IPS-18c (cell line): Measurements from ENCODE around the gene PKNOX2.

Experiments
- H3K4me3 ChIP-seq: 2 replicates; pipeline ENCODE4 v1.7.0; 2013; ENCODE audit warnings: low read depth, mild to moderate bottlenecking, low read length, moderate library complexity; ENCODE audit not compliant: insufficient read depth
- H3K9me3 ChIP-seq: one replicate; pipeline ENCODE4 v1.6.1; 2013; ENCODE audit warnings: mild to moderate bottlenecking, low read length, moderate library complexity; ENCODE audit not compliant: control insufficient read depth, insufficient read depth

PKNOX2 gene

DNA sequence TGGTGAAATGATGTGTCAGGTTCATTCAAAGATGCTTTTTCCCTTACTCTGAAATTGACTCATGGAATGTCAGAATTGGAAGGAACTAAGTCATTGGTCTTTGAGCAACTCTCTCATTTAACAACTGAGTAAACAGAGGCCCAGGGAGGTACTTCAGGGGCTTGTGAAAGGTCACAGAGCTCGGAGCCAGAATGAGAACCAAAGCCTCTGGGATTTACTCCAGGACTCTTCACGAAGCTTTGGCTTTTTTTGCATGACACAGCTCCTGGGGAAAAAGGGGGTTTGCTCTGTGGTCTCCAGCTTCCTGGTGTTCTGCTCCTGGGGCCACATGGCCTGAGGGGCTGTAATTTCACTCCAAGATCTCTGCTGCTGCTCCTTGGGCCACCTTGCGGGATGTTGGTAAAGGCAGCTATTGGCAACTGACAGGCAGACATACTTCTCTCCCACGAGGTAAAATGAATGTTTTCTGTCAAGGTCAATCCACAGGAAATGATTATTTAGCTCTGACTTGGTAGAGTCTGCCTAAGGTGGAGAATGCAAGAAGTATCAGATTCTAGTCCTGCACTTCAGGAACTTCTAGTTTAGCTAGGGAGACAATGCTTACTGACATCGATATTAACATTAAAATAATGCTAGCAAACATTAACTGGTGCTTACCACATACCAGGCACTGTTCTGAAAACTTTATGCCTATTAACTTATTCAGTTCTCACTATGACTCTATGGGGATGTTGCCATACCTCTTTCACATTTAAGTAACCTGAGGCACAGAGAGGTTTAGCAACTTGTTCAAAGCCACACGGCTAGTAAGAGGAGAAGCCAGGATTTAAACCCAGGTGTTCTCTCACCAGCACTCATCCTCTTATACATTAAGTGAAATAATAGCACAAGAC lies 16.1 kb downstream of the PKNOX2 start:
- H3K4me3 ChIP-seq: no peak overlapping the region
- no peaks in the 10 kb centered on the region for H3K9me3 ChIP-seq

DNA sequence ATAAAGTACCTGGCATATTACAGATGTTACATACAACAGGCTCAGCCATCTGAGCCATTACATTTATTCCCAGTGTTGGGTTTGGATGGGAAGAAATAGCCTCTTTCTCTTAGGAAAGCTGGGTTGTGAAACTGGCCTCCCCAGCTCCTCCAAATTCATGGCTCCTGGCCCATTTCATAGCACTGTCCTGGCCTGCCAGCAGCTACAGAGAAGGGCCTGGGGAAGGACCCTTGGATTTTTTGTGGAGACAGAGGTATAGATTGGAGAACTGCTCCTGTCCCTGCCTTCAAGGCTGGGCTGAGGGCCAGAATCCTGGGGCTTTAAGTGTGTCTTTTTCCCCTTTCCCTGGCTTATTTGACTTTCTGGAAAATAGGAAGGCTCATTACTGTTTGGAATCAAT lies 18.0 kb downstream of the PKNOX2 start:
- no peak overlapping the region for H3K4me3 ChIP-seq
- H3K9me3 ChIP-seq: no peaks in the 10 kb centered on the region

DNA sequence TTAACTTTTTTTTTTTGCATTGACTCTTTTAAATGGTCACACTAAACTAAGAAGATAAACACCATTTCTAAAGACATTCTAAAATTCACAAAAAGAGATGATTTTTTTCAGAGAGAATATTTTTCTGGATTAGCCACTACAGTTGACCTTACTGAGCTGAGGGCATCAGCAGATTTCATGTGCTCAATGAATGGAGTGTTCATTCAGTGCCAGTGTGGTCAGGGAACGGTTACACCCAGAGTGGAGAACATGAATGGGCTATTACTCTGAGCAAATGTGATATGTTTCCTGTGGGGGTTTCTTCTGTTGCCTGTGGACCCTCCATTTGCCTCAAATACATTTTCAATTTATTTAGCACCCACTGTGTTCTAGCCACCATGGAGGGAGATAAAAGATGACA lies 19.1 kb downstream of the PKNOX2 start:
- H3K4me3 ChIP-seq: no peak overlapping the region
- H3K9me3 ChIP-seq: no peaks in the 10 kb centered on the region

DNA sequence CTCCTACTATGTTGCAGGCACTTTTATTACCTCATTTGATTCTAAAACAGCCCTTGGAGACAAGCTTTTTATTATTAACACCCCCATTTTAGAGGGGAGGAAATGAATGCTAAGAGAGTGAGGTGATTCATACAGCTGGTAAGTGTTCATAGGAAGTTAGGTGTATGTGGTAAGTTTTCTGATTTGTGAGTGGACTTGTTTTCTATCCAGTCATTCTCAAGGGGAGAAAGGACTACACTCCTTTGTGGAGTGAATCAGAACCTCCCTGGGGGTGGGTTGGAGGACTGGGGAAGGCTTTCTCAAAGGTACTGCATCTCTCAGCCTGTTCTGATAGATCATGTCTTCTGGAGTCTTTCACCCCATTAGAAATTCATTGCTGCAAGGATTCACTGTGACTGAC lies 23.5 kb downstream of the PKNOX2 start:
- no peak overlapping the region for H3K4me3 ChIP-seq

DNA sequence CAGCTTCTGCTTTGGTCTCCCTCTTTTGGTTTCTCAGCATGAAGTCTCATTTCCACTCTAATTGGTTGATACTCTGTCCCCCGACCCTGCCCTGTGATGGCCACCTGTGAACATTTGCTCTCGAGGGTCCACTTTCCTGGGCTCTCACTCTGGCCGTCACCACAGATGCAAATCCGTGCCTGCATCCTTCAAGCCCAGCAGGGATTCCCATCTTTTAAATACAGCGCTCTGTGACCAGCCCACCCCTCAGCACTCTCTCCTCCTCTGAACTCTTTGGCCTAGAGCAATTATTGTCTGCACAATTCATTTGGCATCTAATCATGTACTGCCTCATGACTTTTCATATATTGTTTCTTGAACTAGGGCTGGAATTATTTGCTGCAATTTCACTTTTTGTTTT lies 26.0 kb downstream of the PKNOX2 start:
- Histone ChIP-seq H3K4me3 (no peak overlapping the region), H3K9me3 (no peaks in the 10 kb centered on the region)

More for the DNA sequence above, 23.5 kb downstream of the PKNOX2 start:
- H3K9me3 ChIP-seq: no peaks in the 10 kb centered on the region

DNA sequence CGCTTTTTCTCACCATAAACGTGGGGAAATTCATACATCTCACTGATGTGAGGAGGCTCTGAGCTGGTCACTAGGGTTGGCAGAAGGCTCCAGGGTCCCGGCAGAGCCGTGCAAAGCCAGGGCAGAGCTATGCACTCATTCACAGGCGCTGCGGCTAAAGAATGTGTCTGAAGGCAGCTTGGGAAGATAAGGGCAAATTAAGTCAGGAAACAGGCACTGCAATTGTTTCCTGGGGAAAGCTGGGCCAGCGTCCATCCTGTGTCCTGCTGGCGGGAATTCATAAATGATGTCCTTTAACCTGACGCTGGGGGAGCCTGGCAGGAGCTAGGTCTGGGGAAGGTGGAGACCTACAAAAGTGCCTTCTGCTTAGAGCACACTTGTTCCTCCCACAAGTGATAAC lies 27.6 kb downstream of the PKNOX2 start:
- H3K4me3 ChIP-seq: no peak overlapping the region
- H3K9me3 ChIP-seq: no peaks in the 10 kb centered on the region

DNA sequence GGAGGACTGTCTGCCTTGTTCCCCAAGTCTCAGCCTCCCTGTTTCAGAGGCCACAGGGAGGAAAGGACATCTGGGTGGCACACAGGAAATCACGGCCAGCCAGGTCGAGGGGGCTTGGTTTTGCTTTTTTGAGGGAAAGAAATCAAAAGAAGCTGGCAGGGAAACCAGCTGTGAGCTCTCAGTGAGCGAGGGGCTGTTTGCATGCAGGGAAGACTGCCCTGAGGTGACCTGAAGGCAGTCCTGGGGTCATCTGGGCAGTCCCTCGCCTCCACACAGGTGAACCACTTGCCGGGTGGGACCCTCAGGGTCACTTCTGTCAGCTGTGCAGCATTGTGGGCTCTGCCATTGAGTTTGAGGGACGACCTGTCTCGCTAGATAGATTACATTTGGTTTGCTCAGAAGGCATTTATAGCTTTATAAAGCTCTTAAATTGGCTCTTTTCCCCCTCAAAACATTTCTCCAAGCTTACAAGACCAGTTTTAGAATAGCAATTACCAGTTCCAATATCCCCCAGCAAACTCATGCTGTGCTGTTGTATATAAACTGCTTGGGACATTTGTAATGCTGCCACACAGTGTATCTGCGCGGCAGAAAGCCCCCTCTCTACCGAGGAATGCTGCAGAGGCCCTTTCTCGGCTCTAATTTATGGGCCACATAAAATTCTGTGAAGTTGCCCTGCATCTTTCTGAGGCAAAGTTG lies 28.3 kb downstream of the PKNOX2 start:
- H3K9me3 ChIP-seq: no peaks in the 10 kb centered on the region
- no peak overlapping the region for H3K4me3 ChIP-seq

DNA sequence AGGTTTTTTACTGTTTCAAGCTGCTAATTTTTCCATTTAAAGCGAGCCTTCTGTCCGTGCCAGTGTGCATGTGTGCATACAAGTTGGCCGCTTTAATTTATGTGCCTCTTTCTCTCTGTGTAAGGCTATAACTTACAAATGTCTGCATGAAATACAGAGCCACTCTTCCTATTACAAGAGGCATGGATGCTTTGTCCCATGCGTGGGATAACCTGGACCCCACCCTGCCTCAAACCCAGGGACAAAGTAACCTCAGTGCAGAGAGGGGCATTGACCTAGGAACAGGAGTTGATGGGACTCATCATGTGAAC lies 28.8 kb downstream of the PKNOX2 start:
- Histone ChIP-seq H3K4me3 (no peak overlapping the region), H3K9me3 (no peaks in the 10 kb centered on the region)

DNA sequence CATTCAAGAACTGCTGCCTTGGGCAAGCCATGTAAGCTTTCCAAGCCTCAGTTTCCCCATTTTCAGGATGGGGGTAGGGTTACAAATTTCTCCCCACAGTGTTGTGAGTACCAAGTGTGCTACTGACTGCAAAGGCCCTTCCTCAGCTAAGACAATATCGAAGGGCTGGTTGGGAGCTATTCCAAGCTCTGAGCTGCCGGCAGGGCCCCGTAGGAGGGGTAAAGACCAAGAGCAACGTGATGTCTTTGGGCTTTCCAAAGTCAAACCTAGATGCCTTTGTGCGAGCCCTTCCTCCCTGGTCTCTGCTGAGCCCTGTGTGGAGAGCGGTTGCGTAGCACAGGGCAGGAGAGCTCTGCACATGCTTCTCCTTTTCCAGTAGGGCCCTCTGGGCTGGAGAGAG lies 29.3 kb downstream of the PKNOX2 start:
- H3K4me3 ChIP-seq: no peak overlapping the region
- H3K9me3 ChIP-seq: no peaks in the 10 kb centered on the region

DNA sequence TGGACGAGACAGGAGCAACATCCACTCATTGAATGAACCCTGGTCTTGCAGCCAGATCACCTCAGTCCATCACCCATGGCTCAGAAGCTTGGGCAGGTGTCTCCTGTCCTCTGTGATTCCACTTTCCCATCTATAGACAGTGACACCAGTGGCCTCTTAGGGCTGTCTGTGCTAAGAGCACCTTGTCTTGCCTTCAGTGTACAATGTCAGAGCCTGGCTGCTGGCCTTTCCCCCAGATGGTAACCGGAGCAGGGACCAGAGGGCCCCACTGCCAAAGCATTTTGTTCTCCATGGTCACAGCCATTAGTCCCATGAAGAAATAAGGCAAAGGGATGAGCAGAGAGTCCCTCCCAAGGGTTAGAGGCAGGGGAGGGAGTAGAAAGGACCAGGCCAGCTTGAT lies 35.4 kb downstream of the PKNOX2 start:
- no peak overlapping the region for H3K4me3 ChIP-seq
- no peaks in the 10 kb centered on the region for H3K9me3 ChIP-seq

DNA sequence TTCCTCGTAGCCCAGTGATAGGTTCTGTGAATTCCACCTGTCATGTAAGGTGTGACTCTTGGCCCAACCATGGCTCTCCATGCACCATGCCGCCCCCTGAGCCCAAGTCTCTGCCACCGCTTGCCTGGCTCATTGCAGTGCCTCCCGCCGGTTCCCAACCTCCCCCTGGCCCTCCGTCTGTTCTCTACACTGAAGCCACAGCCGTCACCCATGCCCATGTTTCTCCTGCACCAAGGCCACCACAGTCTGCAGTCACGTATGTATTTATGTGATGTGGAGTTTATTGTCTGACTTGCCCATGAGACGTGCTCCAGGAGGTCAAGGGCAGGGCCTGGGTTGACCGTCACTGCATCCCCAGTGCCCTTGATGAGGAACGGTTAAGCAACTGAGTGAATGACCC lies 35.9 kb downstream of the PKNOX2 start:
- Histone ChIP-seq H3K9me3 (no peaks in the 10 kb centered on the region), H3K4me3 (no peak overlapping the region)

DNA sequence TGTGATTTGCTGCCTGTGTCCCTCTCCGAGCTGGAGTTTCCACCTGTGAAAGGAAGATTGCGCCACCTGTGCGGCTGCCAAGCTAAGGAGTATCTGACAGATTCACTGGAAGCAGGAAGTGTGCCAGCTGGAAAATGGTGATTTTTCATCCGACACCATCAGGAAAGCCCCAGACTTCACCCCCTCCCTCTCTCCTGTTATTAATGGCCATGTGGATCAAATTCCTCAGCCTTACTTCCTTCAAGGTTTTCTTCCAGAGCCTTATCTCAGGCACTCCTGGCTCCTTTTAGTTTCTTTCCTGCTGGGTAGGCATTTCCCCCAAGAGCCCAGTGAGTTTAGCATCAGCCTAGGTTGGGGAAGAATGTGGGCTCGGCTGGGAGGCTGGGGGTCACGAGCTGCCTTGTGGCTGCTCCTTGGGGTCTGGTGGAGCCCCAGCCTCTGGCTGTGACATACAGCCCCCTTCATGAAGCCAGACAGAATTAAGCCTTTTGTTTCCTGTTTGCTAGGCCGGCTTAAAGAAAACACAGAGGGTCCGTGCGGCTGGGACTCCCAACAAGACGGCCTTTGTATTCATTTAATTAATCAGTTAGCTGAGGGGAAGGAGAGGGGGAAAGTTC lies 37.1 kb downstream of the PKNOX2 start:
- no peaks in the 10 kb centered on the region for H3K9me3 ChIP-seq
- no peak overlapping the region for H3K4me3 ChIP-seq

DNA sequence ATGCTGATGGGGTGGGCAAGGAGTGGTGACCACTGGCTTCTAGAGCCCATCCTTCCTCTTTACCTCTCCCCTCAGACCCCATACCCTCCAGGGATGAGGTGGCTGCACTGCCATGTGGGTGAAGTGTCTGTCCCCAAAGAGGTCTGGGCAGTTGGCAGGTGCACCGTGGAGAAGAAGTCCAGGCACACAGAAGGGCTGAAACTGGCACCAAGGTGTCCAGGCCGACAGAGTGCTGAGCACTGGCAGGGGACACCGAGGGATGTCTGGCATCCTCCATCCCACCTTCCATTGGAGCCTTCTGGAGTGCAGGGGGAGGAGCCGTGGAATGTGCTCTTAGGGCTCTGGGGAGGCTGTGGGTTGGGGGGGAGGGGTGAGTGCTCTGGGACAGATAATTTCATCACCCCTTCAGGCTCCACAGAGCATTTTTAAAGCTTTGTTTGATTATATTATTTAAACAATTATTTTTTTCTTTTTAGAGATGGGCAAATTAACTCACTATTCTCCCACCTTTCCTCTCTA lies 37.9 kb downstream of the PKNOX2 start:
- Histone ChIP-seq H3K4me3 (no peak overlapping the region), H3K9me3 (no peaks in the 10 kb centered on the region)

DNA sequence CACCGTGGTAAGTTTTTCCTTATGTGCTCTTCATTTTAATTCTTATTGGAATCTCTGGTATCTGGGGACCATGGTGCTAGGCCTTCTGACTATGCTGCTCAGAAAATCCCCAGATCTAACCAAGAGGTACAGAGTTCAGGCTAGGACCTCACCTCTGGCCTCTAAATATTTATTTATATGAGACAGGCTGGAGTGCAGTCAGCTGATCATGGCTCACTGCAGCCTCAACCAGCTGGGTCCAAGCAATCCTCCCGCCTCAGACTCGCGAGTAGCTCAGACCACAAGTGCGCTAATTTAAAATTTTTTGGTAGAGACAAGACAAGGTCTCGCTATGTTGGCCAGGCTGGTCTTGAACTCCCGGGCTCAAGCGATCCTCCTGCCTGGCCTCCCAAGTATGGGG lies 38.4 kb downstream of the PKNOX2 start:
- no peaks in the 10 kb centered on the region for H3K9me3 ChIP-seq
- no peak overlapping the region for H3K4me3 ChIP-seq

DNA sequence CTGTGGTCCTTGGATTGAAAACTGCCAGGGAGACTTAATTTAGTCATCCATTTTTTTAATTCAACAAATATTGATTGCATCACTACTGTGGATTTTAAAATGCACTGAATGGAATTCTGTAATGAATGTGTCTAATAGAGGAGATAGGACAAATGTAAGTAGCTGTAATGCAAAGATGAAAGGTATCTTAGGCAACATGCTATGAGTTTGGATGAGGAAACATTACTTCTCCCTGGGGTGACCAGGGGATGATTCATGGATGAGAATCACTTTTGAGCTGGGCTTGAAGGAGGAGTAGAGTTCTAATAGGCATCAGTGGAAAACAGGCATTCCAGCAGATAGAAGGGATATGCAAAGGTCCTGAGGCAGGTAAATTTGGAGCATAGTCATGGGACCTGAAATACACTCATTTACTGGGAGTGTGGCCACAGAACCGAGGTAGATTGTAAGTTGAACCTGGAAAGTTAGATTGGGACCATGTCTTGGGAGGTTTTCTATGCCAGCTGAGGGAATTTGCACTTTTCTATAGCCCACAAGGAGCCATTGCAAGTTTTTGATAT lies 43.4 kb downstream of the PKNOX2 start:
- Histone ChIP-seq H3K4me3 (no peak overlapping the region), H3K9me3 (no peaks in the 10 kb centered on the region)

DNA sequence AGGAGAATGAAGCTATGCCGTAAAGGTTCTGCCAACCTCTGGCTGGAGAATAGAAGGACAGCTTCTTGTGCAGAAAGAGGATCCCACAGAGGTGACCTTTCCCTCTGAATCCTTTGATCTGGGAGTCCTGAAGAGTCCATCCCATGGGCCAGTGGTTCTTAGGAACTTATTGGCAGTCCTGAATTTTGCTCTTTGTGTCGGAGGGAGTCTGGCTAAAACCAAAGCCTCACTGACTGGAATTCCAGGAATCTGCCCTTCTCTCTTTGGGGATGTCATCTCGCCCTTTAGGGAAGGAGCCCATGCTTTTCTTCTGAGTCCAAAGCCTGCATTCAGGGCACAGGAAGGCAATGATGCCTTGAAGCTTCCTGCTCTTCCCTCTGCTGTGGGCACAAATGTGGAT lies 45.5 kb downstream of the PKNOX2 start:
- Histone ChIP-seq H3K4me3 (no peak overlapping the region; the same call in 1 of the 2 replicates), H3K9me3 (no peaks in the 10 kb centered on the region)

DNA sequence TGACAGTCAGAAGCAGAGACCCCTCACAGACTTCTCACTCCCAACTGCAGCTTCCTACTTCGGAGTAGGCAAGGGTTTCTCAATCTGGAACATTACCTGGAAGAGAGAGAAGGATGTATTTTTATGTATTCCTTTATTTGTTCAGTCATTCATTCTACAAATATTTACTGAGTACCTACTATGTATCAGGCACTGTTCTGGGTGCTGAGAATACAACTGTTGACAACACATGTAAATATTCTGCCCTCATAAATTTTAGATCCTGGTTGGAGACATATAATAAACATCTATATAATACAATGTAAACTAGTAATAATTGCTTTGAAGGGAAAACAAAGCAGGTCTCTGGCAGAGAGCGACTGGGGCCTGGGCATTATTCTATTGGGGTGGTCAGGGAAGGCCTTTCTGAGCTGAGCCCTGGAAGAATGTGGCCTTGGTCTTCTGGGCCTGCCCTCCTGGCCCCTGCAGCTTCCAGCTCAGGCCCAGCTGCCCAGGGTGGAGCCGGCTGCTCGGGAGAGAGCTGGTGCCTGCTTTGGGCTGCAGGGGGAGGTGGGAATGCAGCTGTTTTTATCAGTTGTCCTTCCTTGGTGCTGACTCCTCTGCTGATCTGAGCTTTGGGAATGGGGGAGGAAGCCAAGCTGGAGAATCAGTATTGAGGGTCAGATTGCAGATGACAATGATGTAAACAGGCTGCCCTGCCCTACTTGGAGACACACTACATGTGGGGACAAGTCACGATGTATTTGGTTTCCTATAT lies 46.8 kb downstream of the PKNOX2 start:
- no peak overlapping the region for H3K4me3 ChIP-seq

More for the DNA sequence above, 46.8 kb downstream of the PKNOX2 start:
- no peaks in the 10 kb centered on the region for H3K9me3 ChIP-seq
